NCI-H82 treated with DMSO at 0.1 percent for 48 hours (cell line): ENCODE measurements around the gene SKIC8.
"Not testable (repeated sequence)": the region's sequence is repeated elsewhere in the genome, so short reads cannot be mapped to it uniquely, and the experiment has no call there.

Experiments used
- DNase-seq: peaks from one replicate; lab custom pipeline; 2025; ENCODE audit not compliant: unreplicated experiment; lab: John Stamatoyannopoulos, UW

SKIC8 gene

DNA sequence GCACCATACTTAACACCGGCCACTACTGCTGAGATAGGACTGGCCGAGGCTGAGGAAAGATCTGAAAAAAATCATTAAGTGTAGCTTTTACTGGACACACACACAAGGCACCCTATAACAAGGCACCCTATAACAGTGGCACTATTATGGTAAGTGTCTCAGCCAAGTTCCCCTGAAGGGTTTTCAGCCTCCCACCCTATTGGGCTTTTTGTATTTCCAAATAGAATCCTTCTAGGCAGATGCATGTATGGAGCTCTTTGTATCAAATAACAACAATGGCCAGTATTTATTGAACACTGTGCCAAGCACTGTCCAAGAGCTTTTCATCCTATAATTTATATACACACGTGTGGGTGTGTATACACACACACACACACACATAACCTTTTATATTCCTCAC is 41.7 kb downstream of the SKIC8 start:
- DNase-seq, result no peak

GRCh38 chr15:78256044-78256437 is 43.4 kb downstream of the SKIC8 start:
- no peak for DNase-seq

DNA sequence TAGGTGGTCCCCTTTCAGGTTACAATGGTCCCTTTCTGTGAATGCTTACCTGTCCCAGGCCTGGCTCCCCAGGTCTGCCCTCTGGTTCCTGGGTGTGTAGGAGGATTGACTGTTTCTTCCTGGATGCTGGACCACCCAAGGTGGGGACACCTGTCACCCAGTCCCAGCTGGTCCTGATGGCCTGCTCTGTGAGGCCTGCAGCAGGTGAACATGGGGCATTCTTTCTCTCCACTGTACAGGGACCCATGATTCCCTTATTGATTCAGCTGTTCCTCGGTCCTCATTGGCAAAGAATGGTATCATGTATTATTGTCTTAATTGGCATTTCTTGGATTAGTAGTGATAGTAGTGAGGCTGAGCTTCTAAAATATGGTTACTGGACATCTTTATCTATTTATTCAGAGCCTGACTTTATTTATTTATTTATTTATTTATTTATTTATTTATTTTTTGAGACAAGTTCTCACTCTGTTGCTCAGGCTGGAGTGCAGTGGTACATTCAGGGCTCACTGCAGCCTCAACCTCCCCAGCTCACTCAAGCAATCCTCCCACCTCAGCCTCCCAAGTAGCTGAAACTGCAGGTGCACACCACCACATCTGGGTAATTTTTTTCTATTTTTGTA is 43.9 kb downstream of the SKIC8 start:
- DNase-seq, result no peak

- DNase-seq, result no peak
Observed at GRCh38 chr15:78251136-78251535, 48.3 kb downstream of the SKIC8 start.

GRCh38 chr15:78249131-78249530 is 50.3 kb downstream of the SKIC8 start:
- no peak for DNase-seq

- peak; percentile 14 for DNase-seq
Observed at GRCh38 chr15:78247911-78248310, 51.5 kb downstream of the SKIC8 start.

GRCh38 chr15:78245976-78246620 is 53.3 kb downstream of the SKIC8 start:
- DNase-seq, result not testable (repeated sequence)

GRCh38 chr15:78245392-78245791 is 54.0 kb downstream of the SKIC8 start:
- not testable (repeated sequence) for DNase-seq

DNA sequence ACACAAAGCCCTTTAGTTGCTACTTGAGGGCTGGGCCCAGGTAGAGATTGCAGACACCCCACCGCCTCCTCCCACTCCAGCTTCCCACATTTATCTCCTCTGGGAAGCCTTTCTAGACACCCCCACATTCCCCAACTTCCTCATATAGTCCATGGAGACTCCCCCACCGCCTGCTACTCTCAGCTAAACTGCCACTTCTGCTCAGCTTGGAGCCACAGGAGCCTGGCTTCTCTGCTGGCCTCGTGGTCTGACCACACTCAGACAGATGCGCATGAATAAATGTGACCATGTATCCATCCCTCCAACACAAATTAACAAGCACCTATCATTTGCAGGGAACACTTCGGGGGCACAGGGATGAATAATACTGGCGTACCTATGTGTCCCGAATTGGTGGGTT is 54.5 kb downstream of the SKIC8 start:
- DNase-seq, result no peak

GRCh38 chr15:78244101-78244500 is 55.3 kb downstream of the SKIC8 start:
- DNase-seq, result no peak

DNA sequence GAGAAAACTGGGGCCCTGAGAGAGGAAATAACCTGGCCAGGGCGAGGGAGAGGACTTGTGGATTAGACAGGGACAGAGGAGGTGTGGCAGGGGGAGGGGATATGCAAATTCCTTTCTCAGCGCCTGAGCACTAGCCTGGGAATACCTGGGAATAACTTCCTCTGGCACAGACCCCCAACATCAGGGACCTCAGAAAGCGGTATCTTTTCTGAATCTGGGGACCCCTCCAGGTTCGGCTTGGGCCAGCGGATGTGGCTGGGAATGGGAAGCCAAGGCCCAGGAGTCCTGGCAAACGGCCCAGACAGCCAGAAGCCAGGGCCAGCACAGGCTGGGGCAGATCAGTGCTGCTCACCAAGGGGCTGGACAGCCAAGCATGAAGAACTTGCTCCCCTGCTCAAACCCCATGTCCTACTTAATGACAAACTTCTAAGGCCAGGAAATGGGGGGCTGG is 55.9 kb downstream of the SKIC8 start:
- DNase-seq, result peak; percentile 10

DNA sequence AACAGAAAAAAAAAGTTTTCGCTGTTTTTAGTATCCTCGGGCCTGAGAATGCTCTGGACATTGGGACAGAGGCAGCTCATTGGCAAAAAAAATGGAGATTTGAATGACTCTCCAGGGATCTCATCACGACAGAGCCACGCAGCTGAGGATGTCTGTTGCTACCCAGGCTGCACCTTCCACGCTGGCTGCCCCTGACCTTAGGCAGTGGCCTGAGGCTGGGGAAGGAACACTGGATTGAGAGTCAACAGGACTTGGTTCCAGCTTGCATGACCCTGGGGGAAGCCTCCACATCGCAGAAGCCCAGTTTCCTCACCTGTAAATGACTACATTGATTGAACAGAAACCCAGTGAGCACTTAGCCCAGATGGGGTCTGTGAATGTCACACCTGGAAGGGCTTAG is 56.4 kb downstream of the SKIC8 start:
- DNase-seq, result no peak

- DNase-seq, result no peak
Observed at GRCh38 chr15:78242128-78242527, 57.3 kb downstream of the SKIC8 start.

GRCh38 chr15:78241017-78241416 is 58.4 kb downstream of the SKIC8 start:
- DNase-seq, result peak; percentile 28

- DNase-seq, result no peak
Observed at GRCh38 chr15:78239811-78240210, 59.6 kb downstream of the SKIC8 start.

- no peak for DNase-seq
Observed at GRCh38 chr15:78237146-78237545, 62.3 kb downstream of the SKIC8 start.

DNA sequence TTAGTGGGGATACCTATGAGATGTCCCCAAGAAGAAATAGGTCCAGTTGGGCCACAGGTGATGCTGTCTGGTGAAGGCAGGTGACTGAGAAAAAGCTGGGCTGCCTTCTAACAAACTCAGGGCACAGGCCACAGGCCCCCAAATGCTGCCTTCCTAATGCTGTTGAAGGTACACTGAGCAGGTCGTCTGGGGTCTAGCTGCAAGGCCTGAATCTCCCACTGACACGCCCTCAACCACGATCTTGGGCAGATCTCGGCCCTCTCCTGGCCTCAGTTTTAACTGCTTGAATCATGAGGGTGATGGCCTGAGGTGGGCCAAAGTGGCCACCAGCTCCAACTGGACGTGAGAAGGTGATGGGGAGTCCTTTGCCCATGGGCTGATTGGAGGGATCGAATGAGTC is 62.9 kb downstream of the SKIC8 start:
- DNase-seq, result no peak

DNA sequence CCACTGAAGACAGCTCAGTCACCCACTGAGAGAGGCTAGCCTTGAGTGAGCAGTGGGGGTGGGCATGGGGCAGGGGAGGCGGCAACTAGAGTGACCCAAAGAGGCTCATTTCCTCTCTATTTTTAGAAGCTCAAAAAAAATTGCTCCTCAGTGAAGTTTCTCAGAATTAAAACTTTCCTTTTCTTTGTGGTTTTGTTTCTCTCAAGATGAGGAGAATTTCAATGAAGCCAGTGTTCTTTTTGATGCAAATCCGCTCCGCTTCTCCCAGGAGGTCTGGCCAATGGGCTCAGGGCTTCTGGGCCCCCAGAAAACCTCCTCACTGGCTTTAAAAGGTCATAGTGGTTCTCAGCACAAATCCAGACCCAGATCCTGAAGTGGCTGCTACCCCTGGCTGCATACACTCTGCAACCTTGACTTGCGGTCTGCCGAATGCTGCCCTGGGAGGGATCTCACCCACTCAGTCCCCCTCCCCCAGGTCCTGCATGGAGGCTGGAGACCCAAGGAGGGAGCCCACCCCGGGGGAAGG is 64.8 kb downstream of the SKIC8 start, which contains the start of gene ACSBG1:
Gene ACSBG1, minus strand, starts transcription at position 51 of the 526 bp plus-strand sequence. CDS start 64 bp downstream, outside the sequence.
- DNase-seq, result no peak

GRCh38 chr15:78233496-78233895 is 65.9 kb downstream of the SKIC8 start:
- no peak for DNase-seq
